Vagina (tissue), 2 donors: Measurements from ENCODE around the gene RSPH1. TPM values are rescaled to one million over a fixed set of nuclear protein-coding genes. Genes with fewer than 3 reads are reported as not detected.

Source experiments
- DNase-seq, 2 donors: peaks; one replicate each; pipeline ENCODE4 v3.0.0-alpha.2; 2017; ENCODE audit errors: extremely low spot score in 2 of 2
- H3K27ac ChIP-seq: fragments of 200-600 bp; sonication (generic); one replicate; pipeline ENCODE4 v1.5.1; 2019
- H3K27me3 ChIP-seq: fragments of 200-600 bp; sonication (generic); one replicate; pipeline ENCODE4 v1.5.1; 2019
- H3K36me3 ChIP-seq, 2 donors: fragments of 200-600 bp; sonication (generic); one replicate each; pipeline ENCODE4 v1.5.1; 2017 to 2019
- H3K4me1 ChIP-seq: fragments of 200-600 bp; sonication (generic); one replicate; pipeline ENCODE4 v1.5.1; 2019
- H3K4me3 ChIP-seq, 2 donors: fragments of 200-600 bp; sonication (generic); 1 replicate in 1 of 2; 2 replicates in 1 of 2; pipeline ENCODE4 v1.5.1; 2016 to 2019
- H3K9me3 ChIP-seq: fragments of 200-600 bp; sonication (generic); one replicate; pipeline ENCODE4 v1.5.1; 2019
- POLR2A ChIP-seq, 2 donors: fragments of 450-650 bp; IDR thresholded peaks; one replicate each; pipeline ENCODE4 v1.6.1; 2017; ENCODE audit warnings: antibody characterized with exemption in 2 of 2, mild to moderate bottlenecking in 2 of 2, moderate library complexity in 2 of 2
- POLR2AphosphoS5 ChIP-seq, 2 donors: sonication (generic); formaldehyde crosslinking; IDR thresholded peaks; one replicate each; pipeline ENCODE4 v1.9.0; 2017; ENCODE audit warnings: antibody characterized with exemption in 2 of 2, mild to moderate bottlenecking in 2 of 2, low read depth in 1 of 2; ENCODE audit not compliant: insufficient read depth in 1 of 2
- intact Hi-C: fragments of 100-400 bp; cut with DNase I; formaldehyde crosslinking; loops from one replicate; pipeline ENCODE4 v1.15.1; 2023
- total RNA-seq: library from RNA; depleted of rRNA; stranded (reverse); fragments of >200 nt; gene quantifications from one replicate; pipeline ENCODE4 v1.2.3, GENCODE V29; 2016
- TF ChIP-seq, protein P1 (sequence below), 3 experiments: fragments of 450-650 bp in 2 of 3; fragments of 200-600 bp in 1 of 3; sonication (generic) in 1 of 3; IDR thresholded peaks; one replicate each; pipeline ENCODE4 v1.5.1; 2017 to 2019; ENCODE audit warnings: antibody characterized with exemption in 3 of 3, mild to moderate bottlenecking in 2 of 3, moderate library complexity in 2 of 3

Gene RSPH1
- total RNA-seq, 1 donor from 2014 or later: not detected

DNA sequence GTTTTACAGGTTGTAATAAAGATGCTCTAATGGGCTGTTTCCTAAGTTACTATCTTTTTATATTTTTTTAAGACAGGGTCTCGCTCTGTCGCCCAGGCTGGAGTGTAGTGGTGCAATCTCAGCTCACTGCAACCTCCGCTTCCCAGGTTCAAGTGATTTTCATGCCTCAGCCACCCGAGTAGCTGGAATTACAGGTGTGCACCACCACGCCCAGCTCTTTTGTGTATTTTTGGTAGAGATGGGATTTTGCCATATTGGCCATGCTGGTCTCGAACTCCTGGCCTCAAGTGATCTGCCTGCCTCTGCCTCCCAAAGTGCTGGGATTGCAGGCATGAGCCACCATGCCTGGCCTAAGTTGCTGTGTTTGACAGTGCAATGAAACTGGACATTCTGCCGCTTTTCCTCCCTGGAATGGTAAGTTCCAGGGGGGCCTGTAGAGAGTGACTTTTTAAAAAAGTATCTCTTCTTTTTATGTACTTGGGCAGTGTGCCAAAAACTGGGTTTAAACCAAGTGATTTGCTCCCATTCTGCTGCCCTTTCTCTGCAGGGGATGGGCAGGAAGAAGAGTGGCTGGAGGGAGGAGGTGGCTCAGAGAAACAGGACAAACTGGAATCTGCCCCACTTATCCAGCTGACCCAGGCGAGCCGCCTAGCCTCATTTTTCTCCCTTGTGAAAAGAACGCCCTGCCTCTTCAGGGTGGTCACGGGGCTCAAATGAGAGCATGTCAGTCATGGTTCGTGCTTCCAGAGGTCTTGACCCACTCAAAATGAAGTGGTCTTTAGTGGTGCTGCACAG is 19.9 kb upstream of the RSPH1 start:
- DNase-seq: no peak
- TF ChIP-seq, protein P1, sequence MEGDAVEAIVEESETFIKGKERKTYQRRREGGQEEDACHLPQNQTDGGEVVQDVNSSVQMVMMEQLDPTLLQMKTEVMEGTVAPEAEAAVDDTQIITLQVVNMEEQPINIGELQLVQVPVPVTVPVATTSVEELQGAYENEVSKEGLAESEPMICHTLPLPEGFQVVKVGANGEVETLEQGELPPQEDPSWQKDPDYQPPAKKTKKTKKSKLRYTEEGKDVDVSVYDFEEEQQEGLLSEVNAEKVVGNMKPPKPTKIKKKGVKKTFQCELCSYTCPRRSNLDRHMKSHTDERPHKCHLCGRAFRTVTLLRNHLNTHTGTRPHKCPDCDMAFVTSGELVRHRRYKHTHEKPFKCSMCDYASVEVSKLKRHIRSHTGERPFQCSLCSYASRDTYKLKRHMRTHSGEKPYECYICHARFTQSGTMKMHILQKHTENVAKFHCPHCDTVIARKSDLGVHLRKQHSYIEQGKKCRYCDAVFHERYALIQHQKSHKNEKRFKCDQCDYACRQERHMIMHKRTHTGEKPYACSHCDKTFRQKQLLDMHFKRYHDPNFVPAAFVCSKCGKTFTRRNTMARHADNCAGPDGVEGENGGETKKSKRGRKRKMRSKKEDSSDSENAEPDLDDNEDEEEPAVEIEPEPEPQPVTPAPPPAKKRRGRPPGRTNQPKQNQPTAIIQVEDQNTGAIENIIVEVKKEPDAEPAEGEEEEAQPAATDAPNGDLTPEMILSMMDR (IDR thresholded peaks at IDR 0.05): no peak
- TF ChIP-seq POLR2A (IDR thresholded peaks at IDR 0.05): no peak
- TF ChIP-seq POLR2AphosphoS5 (IDR thresholded peaks at IDR 0.05; ENCODE audit: insufficient read depth in 1 of 2, low read depth in 1 of 2): no peak
- Histone ChIP-seq H3K4me1 (peaks cover 36% of the 10 kb centered on the region), H3K4me3 (no peak overlapping the region), H3K27me3 (no peaks in the 10 kb centered on the region), H3K36me3 (peaks cover 0 to 9% of the 10 kb centered on the region in 2 donors), H3K27ac (no peak overlapping the region), H3K9me3 (no peaks in the 10 kb centered on the region)
- intact Hi-C loops: loop anchor here (2.0 kb wide), 1 partner anchor 51 kb away; no protein-coding TSS in a partner anchor

DNA sequence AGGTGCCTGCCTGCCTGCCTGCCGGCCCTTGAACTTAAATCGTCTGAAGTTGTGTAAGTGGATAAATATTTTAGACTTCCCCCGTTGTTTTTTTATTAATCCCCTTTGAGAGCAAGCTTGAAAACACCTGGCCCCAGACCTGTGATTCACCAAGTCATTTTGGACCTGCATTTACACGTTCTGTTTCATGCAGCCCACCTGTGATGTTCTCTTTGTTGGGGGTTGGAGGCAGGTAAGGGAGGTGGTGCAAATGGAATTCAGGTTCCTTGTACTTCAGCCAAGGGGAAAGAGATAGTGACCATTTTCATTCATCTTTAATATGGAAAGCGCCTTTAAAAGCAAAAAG is 18.8 kb upstream of the RSPH1 start:
- H3K4me3 ChIP-seq: peak overlapping the region; percentile 66 to 76
- no peak for DNase-seq
- H3K27ac ChIP-seq: no peak overlapping the region
- no peaks in the 10 kb centered on the region for H3K9me3 ChIP-seq
- H3K36me3 ChIP-seq: peaks cover 0 to 9% of the 10 kb centered on the region in 2 donors
- H3K4me1 ChIP-seq: peaks cover 36% of the 10 kb centered on the region
- intact Hi-C loops: loop anchor here (2.0 kb wide), 1 partner anchor 52 kb away; no protein-coding TSS in a partner anchor
- no peaks in the 10 kb centered on the region for H3K27me3 ChIP-seq
- TF ChIP-seq POLR2A (IDR thresholded peaks at IDR 0.05) (no peak), POLR2AphosphoS5 (IDR thresholded peaks at IDR 0.05; ENCODE audit: insufficient read depth in 1 of 2, low read depth in 1 of 2) (no peak)
- TF ChIP-seq, protein P1 (IDR thresholded peaks at IDR 0.05): no peak

DNA sequence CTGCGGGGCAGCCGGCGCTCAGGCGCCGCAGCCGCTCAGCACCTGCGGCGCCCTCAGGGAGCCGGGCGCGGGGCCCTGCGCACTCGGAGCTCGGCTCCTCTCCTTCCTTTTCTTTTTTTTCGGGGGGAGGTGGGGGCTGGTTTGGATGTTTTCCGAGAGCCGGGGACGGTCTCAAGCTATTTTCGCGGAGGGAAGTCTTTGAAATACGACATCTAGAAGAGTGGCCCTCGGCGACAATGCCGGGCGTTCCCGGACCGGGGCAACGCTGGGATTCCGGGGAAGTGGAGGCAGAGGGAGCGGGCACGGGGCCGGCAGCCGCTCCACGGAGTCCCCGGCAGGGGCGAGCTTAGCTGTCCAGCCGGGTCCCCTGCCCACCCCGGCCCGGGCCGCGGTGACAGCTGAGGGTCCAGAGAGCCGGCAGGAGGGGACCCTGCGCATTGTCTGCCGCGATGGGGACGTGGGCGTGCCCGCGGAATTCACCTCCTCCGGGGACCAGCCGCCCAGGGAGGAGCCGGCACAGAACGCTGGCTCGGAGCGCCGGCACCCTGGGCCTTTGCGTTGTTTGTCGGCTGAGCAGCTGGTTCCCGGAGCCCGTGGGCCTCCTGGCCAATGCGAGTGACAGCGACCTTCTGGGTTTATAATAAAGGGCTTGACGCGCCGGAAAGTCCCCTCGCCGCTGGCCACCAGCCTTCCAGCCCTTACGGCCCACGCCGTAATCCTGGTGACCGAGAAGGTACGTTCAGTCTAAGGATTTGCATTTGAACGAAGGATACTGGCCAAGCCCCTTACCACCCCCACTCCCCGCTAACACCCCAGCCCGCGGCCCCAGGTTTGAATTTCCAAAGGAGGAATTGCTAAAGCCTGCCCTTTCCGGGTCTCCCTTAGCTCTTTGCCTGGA is 18.2 kb upstream of the RSPH1 start:
- peaks cover 36% of the 10 kb centered on the region for H3K4me1 ChIP-seq
- peaks cover 0 to 9% of the 10 kb centered on the region in 2 donors for H3K36me3 ChIP-seq
- H3K27me3 ChIP-seq: no peaks in the 10 kb centered on the region
- peak in 1 of 2 donors; percentile 51 for TF ChIP-seq POLR2AphosphoS5 (IDR thresholded peaks at IDR 0.05; ENCODE audit: insufficient read depth in 1 of 2, low read depth in 1 of 2)
- TF ChIP-seq POLR2A (IDR thresholded peaks at IDR 0.05): no peak
- TF ChIP-seq, protein P1 (IDR thresholded peaks at IDR 0.05): no peak
- H3K9me3 ChIP-seq: no peaks in the 10 kb centered on the region
- intact Hi-C loops: loop anchor here (2.0 kb wide), 1 partner anchor 53 kb away; no protein-coding TSS in a partner anchor
- DNase-seq: peak in 1 of 2 donors; percentile 87
- peak overlapping the region; percentile 66 to 76 for H3K4me3 ChIP-seq
- peak overlapping the region; percentile 69 for H3K27ac ChIP-seq

DNA sequence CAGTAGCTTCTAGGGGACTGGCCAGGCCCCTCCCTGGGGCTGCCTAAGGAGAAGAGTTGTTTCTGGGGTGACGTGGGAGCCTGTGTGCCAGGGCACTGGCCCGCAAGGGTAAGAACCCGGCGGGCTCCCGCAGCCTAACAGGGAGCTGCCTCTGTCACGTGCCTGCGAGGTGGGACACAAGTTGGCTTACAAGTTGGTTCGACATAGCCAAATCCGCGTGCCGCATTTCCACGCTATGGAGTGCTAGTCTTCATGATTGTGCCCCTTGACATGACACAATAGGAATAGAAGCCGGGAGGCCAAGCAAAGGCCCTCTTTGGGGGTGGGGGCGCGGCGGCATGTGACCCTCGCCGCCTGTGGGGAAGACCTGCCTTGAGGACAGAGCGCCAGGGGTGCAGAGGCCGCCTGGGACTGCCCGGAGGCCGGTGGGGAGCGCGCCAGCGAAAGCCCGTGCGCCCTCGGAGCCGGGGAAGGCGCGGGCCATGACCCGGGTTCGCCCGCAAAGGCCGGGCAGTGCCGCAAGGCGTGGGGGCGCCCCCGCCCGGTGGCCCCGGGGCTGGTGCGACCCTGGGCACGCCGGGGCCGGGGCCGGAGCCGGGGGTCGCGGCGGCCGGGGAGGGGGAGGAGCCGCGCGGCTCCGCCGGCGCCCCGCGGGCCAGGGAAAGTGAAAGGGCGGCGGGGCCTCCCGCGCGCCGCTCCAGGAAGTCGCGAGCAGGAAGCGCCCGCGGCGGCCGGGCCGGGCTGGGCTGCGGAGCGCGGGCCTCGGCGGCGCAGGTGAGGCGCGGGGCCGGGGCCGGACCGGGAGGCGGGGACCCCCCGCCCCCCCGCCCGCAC is 17.3 kb upstream of the RSPH1 start, which contains the start of gene SLC37A1:
SLC37A1 (plus strand) TSS at position 702 of the 834 bp plus-strand sequence. CDS start 4,603 bp downstream, outside the sequence.
- H3K9me3 ChIP-seq: no peaks in the 10 kb centered on the region
- DNase-seq: peak in 1 of 2 donors; percentile 49
- H3K4me3 ChIP-seq: peak within 1 kb of the TSS; percentile 66 to 76
- peaks cover 0 to under 1% of the 10 kb centered on the region in 2 donors for H3K36me3 ChIP-seq
- H3K4me1 ChIP-seq: peaks cover 36% of the 10 kb centered on the region
- intact Hi-C loops: no loop called here
- TF ChIP-seq, protein P1 (IDR thresholded peaks at IDR 0.05): no peak
- peak in 1 of 2 donors; percentile 15 for TF ChIP-seq POLR2AphosphoS5 (IDR thresholded peaks at IDR 0.05; ENCODE audit: insufficient read depth in 1 of 2, low read depth in 1 of 2)
- peak in 1 of 2 donors; percentile 11 for TF ChIP-seq POLR2A (IDR thresholded peaks at IDR 0.05)
- no peaks in the 10 kb centered on the region for H3K27me3 ChIP-seq
- H3K27ac ChIP-seq: peak within 1 kb of the TSS; percentile 69
